Calu3 (cell line): Measurements from ENCODE around the gene SPATA16. TPM values are rescaled to one million over a fixed set of nuclear protein-coding genes. Genes with fewer than 3 reads are reported as not detected.
A peak's percentile ranks its signal among the peaks of the same experiment; 100 is the strongest.
"Not testable (repeated sequence)": the region's sequence is repeated elsewhere in the genome, so short reads cannot be mapped to it uniquely, and the experiment has no call there.

ENCODE experiments used
- BruUV-seq: library from RNA; stranded (reverse); fragments of 400-500 nt; replicated peaks from 2 replicates; lab custom pipeline; 2021; lab: Mats Ljungman, UMichigan
- CTCF ChIA-PET: fragments of 300-600 bp; sonication (Branson Sonifier 250); formaldehyde crosslinking; loops from one replicate; lab custom pipeline; 2022; ENCODE audit warnings: antibody characterized with exemption; lab: Charles Lee
- DNase-seq: peaks from one replicate; pipeline ENCODE4 v3.0.0; 2022
- H3K27ac Mint-ChIP-seq: one replicate; pipeline ENCODE4 v1.8.0; 2022; ENCODE audit warnings: mixed read lengths; ENCODE audit not compliant: unreplicated experiment
- H3K27me3 Mint-ChIP-seq: one replicate; pipeline ENCODE4 v1.8.0; 2022; ENCODE audit warnings: mixed read lengths; ENCODE audit not compliant: unreplicated experiment
- H3K36me3 Mint-ChIP-seq: one replicate; pipeline ENCODE4 v1.8.0; 2022; ENCODE audit warnings: mild to moderate bottlenecking, moderate library complexity, mixed read lengths; ENCODE audit not compliant: insufficient read depth, unreplicated experiment
- H3K4me1 Mint-ChIP-seq: one replicate; pipeline ENCODE4 v1.8.0; 2022; ENCODE audit warnings: mild to moderate bottlenecking, low read depth, mixed read lengths; ENCODE audit not compliant: unreplicated experiment
- H3K4me3 Mint-ChIP-seq: one replicate; pipeline ENCODE4 v1.8.0; 2022; ENCODE audit warnings: mild to moderate bottlenecking, low read depth, moderate library complexity, mixed read lengths; ENCODE audit not compliant: unreplicated experiment
- H3K9me3 Mint-ChIP-seq: one replicate; pipeline ENCODE4 v1.8.0; 2022; ENCODE audit warnings: low read depth, mixed read lengths; ENCODE audit not compliant: unreplicated experiment
- intact Hi-C: fragments of 100-400 bp; cut with micrococcal nuclease; formaldehyde crosslinking; loops from one replicate; pipeline ENCODE4 v1.10.0; 2022; ENCODE audit not compliant: unreplicated experiment
- total RNA-seq: library from RNA; stranded (reverse); gene quantifications from 2 replicates; pipeline ENCODE4 v1.2.3, GENCODE V29; 2022
- TF ChIP-seq, protein P1 (sequence below): fragments of 200-600 bp; IDR thresholded peaks from one replicate; pipeline ENCODE4 v1.8.0; 2022; ENCODE audit warnings: antibody characterized with exemption; ENCODE audit not compliant: unreplicated experiment

SPATA16 gene
- total RNA-seq, 1 experiment from 2014 or later = not detected

DNA sequence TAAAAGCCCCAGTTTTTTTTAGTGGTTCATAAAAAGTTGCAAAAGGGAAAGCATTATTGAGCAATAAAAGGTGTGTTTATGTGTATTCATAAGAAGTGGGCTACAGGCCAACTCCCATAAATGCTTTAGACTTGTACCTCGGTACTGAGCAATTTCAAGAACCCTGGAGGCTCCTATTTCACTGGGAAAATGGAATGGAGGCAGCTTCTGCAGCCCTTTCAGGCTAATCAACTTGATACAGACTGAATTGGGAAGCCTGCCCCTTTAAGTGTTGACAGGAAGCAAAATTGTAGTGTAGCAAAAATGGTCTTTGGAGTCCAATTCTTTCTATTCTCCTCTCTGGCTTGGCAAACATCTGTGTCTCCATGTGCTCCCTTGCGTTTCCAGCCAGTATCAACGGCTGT is 271.7 kb downstream of the SPATA16 start:
- TF ChIP-seq, protein P1, sequence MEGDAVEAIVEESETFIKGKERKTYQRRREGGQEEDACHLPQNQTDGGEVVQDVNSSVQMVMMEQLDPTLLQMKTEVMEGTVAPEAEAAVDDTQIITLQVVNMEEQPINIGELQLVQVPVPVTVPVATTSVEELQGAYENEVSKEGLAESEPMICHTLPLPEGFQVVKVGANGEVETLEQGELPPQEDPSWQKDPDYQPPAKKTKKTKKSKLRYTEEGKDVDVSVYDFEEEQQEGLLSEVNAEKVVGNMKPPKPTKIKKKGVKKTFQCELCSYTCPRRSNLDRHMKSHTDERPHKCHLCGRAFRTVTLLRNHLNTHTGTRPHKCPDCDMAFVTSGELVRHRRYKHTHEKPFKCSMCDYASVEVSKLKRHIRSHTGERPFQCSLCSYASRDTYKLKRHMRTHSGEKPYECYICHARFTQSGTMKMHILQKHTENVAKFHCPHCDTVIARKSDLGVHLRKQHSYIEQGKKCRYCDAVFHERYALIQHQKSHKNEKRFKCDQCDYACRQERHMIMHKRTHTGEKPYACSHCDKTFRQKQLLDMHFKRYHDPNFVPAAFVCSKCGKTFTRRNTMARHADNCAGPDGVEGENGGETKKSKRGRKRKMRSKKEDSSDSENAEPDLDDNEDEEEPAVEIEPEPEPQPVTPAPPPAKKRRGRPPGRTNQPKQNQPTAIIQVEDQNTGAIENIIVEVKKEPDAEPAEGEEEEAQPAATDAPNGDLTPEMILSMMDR = no peak
- Mint-ChIP-seq H3K9me3 (peaks cover 2% of the 10 kb centered on the region), H3K27ac (no peak overlapping the region), H3K4me3 (no peak overlapping the region), H3K36me3 (no peaks in the 10 kb centered on the region), H3K4me1 (peaks cover 11% of the 10 kb centered on the region), H3K27me3 (no peaks in the 10 kb centered on the region)
- intact Hi-C loops = no loop called here
- DNase-seq = peak; percentile 9
- BruUV-seq = no TSS peak
- CTCF ChIA-PET = no interaction called here

DNA sequence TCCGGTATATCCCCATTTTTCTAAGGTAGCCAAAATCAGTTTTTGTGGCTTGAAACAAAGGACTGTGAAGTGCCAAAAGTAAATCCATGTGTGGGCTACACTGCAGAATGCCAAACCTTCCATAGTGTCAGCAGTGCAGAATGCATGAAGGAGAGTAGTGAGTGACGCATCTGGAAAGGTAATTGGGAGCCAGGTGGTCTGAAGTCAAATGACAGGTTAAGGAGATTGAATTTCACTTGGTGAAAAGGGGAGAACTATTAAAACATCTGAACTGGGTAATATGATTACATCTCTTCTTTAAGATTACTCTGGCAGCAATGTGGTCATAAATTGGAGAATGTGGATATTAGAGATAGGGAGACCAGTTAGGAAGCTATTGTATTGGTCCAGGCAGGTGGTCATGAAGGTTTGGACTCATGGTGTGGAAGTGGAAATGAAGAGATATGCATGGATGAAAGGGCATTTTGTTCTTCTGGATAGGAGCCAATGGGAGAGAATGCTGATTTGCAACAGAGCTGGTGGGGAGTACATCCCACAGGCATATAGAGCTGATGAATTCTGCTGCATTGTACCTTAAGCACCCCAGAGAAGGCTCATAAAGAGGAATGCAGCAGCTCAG is 272.3 kb downstream of the SPATA16 start:
- peaks cover 11% of the 10 kb centered on the region for H3K4me1 Mint-ChIP-seq
- BruUV-seq = no TSS peak
- CTCF ChIA-PET = interaction anchor here (1.4 kb wide), 1 partner anchor 12 kb away, joined by 3 read pairs; no protein-coding TSS in a partner anchor
- H3K9me3 Mint-ChIP-seq = peaks cover 2% of the 10 kb centered on the region
- H3K4me3 Mint-ChIP-seq = no peak overlapping the region
- no peaks in the 10 kb centered on the region for H3K27me3 Mint-ChIP-seq
- intact Hi-C loops = no loop called here
- no peak overlapping the region for H3K27ac Mint-ChIP-seq
- no peaks in the 10 kb centered on the region for H3K36me3 Mint-ChIP-seq
- DNase-seq = no peak
- TF ChIP-seq, protein P1 = no peak

DNA sequence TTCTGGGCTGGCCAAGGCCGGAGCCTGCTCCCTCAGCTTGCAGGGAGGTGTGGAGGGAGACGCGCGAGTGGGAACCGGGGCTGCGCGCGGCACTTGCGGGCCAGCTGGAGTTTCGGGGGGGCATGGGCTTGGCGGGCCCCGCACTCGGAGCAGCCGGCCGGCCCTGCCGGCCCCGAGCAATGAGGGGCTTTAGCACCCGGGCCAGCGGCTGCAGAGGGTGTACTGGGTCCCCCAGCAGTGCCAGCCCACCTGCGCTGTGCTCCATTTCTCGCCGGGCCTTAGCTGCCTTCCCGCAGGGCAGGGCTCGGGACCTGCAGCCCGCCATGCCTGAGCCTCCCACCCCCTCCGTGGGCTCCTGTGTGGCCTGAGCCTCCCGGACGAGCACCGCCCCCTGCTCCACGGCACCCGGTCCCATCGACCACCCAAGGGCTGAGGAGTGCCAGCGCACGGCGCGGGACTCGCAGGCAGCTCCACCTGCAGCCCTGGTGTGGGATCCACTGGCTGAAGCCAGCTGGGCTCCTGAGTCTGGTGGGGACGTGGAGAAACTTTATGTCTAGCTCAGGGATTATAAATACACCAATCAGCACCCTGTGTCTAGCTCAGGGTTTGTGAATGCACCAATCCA is 274.2 kb downstream of the SPATA16 start:
- DNase-seq, H3K9me3 Mint-ChIP-seq, H3K4me3 Mint-ChIP-seq, H3K36me3 Mint-ChIP-seq, BruUV-seq, H3K27me3 Mint-ChIP-seq, intact Hi-C loops, H3K27ac Mint-ChIP-seq: not testable (repeated sequence)
- CTCF ChIA-PET = interaction anchor here (0.6 kb wide), 1 partner anchor 87 kb away, joined by 3 read pairs; no protein-coding TSS in a partner anchor
- H3K4me1 Mint-ChIP-seq = peaks cover 11% of the 10 kb centered on the region

DNA sequence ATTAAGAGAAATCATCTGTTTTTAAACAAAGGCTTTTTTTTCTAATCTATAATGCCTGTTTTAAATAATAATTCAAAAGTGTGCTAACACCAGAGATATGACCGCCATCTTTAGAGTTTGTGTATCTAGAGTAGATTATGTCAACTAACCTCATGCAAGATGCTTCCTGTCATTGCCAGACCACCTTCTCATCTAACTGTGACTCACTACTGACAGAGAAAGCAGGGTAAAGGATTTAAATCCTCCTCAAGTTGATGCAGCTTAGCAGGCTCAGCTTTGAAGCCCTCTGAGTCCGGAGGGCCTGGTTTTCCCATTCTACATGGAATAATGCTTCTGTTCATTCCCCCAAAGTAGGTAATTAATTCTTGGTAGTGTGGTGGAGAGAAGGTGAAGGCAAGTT is 282.0 kb downstream of the SPATA16 start:
- DNase-seq = no peak
- peaks cover 17% of the 10 kb centered on the region for H3K4me1 Mint-ChIP-seq
- no peaks in the 10 kb centered on the region for H3K27me3 Mint-ChIP-seq
- no peak overlapping the region for H3K4me3 Mint-ChIP-seq
- no peaks in the 10 kb centered on the region for H3K36me3 Mint-ChIP-seq
- no peak overlapping the region for H3K27ac Mint-ChIP-seq
- BruUV-seq = no TSS peak
- intact Hi-C loops = no loop called here
- peaks cover 3% of the 10 kb centered on the region for H3K9me3 Mint-ChIP-seq
- TF ChIP-seq, protein P1 = no peak
- CTCF ChIA-PET = no interaction called here
